Ishikawa (cell line): ENCODE data around the gene GSX1.

Source experiments
- CREB1 ChIP-seq: IDR thresholded peaks from 2 replicates; pipeline ENCODE4 v1.6.1; 2012; ENCODE audit warnings: low read depth
- EGR1 ChIP-seq: IDR thresholded peaks from 2 replicates; pipeline ENCODE4 v1.6.1; 2012
- EP300 ChIP-seq: IDR thresholded peaks from 2 replicates; pipeline ENCODE4 v1.6.1; 2012; ENCODE audit warnings: borderline replicate concordance
- FOXM1 ChIP-seq: IDR thresholded peaks from 2 replicates; pipeline ENCODE4 v1.6.1; 2012; ENCODE audit warnings: low read depth, borderline replicate concordance
- MAX ChIP-seq: IDR thresholded peaks from 2 replicates; pipeline ENCODE4 v1.6.1; 2012
- NFIC ChIP-seq: IDR thresholded peaks from 2 replicates; pipeline ENCODE4 v1.6.1; 2012
- RAD21 ChIP-seq: IDR thresholded peaks from 2 replicates; pipeline ENCODE4 v1.6.1; 2012; ENCODE audit warnings: low read depth
- REST ChIP-seq: IDR thresholded peaks from 2 replicates; pipeline ENCODE4 v1.6.1; 2012; ENCODE audit warnings: low read depth, mild to moderate bottlenecking
- TAF1 ChIP-seq: IDR thresholded peaks from 2 replicates; pipeline ENCODE4 v1.6.1; 2012; ENCODE audit warnings: low read depth, mild to moderate bottlenecking
- TEAD4 ChIP-seq: IDR thresholded peaks from 2 replicates; pipeline ENCODE4 v1.6.1; 2012
- USF1 ChIP-seq: IDR thresholded peaks from 2 replicates; pipeline ENCODE4 v1.6.1; 2012
- YY1 ChIP-seq: IDR thresholded peaks from 2 replicates; pipeline ENCODE4 v1.6.1; 2012; ENCODE audit warnings: low read depth

GRCh38 chr13:27751953-27752532 is 40.2 kb upstream of the GSX1 start:
- no peak for TF ChIP-seq TAF1
- TF ChIP-seq YY1 = no peak
- TF ChIP-seq MAX = no peak
- TF ChIP-seq EP300 = no peak
- no peak for TF ChIP-seq RAD21
- TF ChIP-seq REST = no peak
- TF ChIP-seq FOXM1 = no peak
- no peak for TF ChIP-seq EGR1
- no peak for TF ChIP-seq TEAD4
- no peak for TF ChIP-seq NFIC
- no peak for TF ChIP-seq CREB1
- no peak for TF ChIP-seq USF1
